ENCODE data around the gene GNAO1. TPM values are rescaled to one million over a fixed set of nuclear protein-coding genes. Genes with fewer than 3 reads are reported as not detected.

GNAO1 gene
- total RNA-seq, 4 donors from 2014 or later: 1.4 to 4.4 (median 2.5) TPM

GRCh38 chr16:56349711-56350161, 158.4 kb downstream of the GNAO1 start:
- Histone ChIP-seq H3K36me3 (no peaks in the 10 kb centered on the region), H3K27ac (no peak overlapping the region), H3K27me3 (no peaks in the 10 kb centered on the region), H3K4me3 (replicated peaks in 1 of 3) (no peak overlapping the region), H3K4me1 (no peaks in the 10 kb centered on the region), H3K9me3 (no peaks in the 10 kb centered on the region)
- WGBS, 2 donors: 97% methylated on average over 16 of the region's 16 CpGs
- DNase-seq: no peak
- TF ChIP-seq CTCF (IDR thresholded peaks at IDR 0.05): no peak
- no peak for TF ChIP-seq POLR2A (IDR thresholded peaks at IDR 0.05)
- intact Hi-C loops (cut with DNase I): no loop called here

- TF ChIP-seq POLR2A (IDR thresholded peaks at IDR 0.05) (no peak), CTCF (IDR thresholded peaks at IDR 0.05) (no peak)
- no peaks in the 10 kb centered on the region for H3K27me3 ChIP-seq
- 75 to 82% methylated on average over 17 to 19 of the region's 22 CpGs for WGBS, 2 donors
- intact Hi-C loops (cut with DNase I): no loop called here
- peaks cover 0 to under 1% of the 10 kb centered on the region in 2 donors for H3K4me1 ChIP-seq
- H3K36me3 ChIP-seq: no peaks in the 10 kb centered on the region
- no peak for DNase-seq
- H3K9me3 ChIP-seq: no peaks in the 10 kb centered on the region
- no peak overlapping the region for H3K27ac ChIP-seq
- H3K4me3 ChIP-seq (replicated peaks in 1 of 3): no peak overlapping the region
Measured at GRCh38 chr16:56350491-56351405, 159.5 kb downstream of the GNAO1 start.

- DNase-seq: no peak
- peaks cover 5 to 7% of the 10 kb centered on the region in 2 donors for H3K4me1 ChIP-seq
- WGBS, 2 donors: 90 to 93% methylated on average over 6 of the region's 6 CpGs
- H3K4me3 ChIP-seq (replicated peaks in 1 of 3): no peak overlapping the region
- no peak for TF ChIP-seq CTCF (IDR thresholded peaks at IDR 0.05)
- no peak for TF ChIP-seq POLR2A (IDR thresholded peaks at IDR 0.05)
- no peak overlapping the region for H3K27ac ChIP-seq
- intact Hi-C loops (cut with DNase I): no loop called here
- H3K27me3 ChIP-seq: no peaks in the 10 kb centered on the region
- no peaks in the 10 kb centered on the region for H3K9me3 ChIP-seq
- no peaks in the 10 kb centered on the region for H3K36me3 ChIP-seq
Measured at GRCh38 chr16:56351481-56351880, 160.2 kb downstream of the GNAO1 start.

GRCh38 chr16:56352351-56353053, 161.2 kb downstream of the GNAO1 start:
- TF ChIP-seq CTCF (IDR thresholded peaks at IDR 0.05): no peak
- TF ChIP-seq POLR2A (IDR thresholded peaks at IDR 0.05): no peak
- Histone ChIP-seq H3K27me3 (no peaks in the 10 kb centered on the region), H3K4me3 (replicated peaks in 1 of 3) (no peak overlapping the region), H3K36me3 (no peaks in the 10 kb centered on the region), H3K4me1 (peaks cover 5 to 12% of the 10 kb centered on the region in 2 donors), H3K27ac (no peak overlapping the region), H3K9me3 (no peaks in the 10 kb centered on the region)
- DNase-seq: no peak
- intact Hi-C loops (cut with DNase I): no loop called here
- WGBS, 2 donors: 78 to 90% methylated on average over 2 to 5 of the region's 7 CpGs
